Ramos (cell line): ENCODE data around the gene RBM38.
"Not testable (repeated sequence)": the region's sequence is repeated elsewhere in the genome, so short reads cannot be mapped to it uniquely, and the experiment has no call there.

ENCODE experiments used
- in situ Hi-C: fragments of 300-500 bp; cut with MboI; formaldehyde crosslinking; loops from one replicate; pipeline ENCODE4 v1.14.3; 2022; ENCODE audit warnings: low sequenced_read_pairs; ENCODE audit not compliant: unreplicated experiment

The RBM38 gene

DNA sequence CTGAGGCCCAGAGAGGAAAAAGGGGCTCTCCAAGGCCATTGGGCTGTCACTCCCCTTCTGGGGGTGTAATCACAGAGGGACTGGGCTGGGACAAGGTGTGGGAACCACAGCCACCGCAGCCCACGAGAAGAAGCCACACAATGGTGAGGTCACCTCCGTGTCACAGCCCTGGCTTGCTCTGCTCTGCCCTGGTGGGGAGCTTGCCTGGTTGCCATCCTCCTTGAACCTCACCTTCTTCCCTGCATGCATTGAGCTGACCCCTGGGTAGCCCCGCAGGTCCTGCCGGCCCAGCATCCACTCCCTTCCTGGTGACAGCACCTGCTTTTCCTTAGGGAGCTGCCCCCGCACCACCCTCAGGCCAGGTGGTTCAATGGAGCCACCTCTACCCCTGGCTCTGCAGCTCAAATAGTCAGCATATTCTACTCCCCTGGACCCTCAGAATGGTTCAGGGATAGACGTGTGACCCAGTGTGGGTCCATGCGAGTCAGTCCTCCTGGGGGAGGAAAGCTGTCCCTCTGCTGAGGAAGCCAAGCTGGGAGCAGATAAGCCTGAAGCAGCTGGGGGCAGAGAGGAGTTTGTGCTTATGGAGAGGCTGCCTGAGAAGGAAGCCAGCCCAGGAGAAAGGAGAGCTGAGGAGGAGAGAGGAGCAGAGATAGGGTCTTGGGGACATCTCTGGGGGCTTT lies 21.3 kb downstream of the RBM38 start:
- in situ Hi-C loops, result no loop called here

DNA sequence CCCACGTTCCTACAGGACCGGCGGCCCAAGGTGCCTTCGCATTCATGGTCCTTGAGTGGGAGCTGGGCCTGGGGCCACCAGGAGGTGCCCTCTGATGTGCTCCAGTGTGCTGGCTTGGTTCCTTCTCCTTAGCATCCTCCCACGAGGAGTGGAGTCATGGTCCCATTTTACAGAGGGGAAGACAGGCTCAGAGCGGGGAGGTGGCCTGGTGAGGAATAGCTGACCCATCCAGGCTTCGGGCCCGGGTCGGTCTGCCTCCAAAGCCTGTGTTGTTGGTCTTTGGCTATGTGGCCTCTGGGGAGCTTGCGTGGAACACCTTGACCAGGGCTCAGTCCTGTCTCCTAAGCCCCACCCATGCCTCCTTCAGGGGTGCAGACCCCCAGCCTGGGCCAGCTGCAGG lies 22.8 kb downstream of the RBM38 start:
- in situ Hi-C loops, result no loop called here

DNA sequence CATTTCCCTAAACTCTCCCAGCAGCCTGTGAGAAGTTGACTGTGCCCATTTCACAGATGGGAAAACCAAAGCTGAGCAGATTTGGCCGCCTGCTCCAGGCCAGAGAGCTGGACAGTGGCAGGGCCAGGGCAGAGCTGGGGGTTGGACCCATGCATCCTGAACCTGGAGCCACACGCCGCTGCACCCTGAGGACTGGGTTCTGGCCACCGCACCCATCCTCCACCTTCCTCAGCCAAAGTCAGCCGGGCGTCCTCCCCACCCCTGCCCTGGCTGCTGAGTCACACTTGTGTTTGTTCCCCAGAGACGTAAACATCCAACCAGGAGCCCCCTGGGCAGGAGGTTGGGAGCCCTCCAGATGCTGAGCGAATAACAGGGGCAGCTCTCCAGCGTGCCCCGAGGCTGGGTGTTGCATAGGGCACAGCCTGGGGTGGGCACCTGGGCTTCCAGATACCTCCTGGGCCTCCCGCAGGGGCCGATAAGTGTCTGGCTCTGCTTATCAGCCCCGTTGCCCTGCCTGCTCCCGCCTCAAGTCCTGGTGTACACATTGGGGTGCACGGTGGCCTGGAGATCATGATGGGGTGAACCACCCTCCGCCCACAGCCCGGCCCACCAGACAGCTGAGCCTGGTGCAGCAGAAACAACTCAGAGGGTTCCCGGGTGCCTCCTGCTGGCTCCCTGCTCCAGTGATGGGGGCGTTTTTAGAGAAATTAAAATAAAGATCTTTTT lies 23.8 kb downstream of the RBM38 start:
- in situ Hi-C loops, result no loop called here

DNA sequence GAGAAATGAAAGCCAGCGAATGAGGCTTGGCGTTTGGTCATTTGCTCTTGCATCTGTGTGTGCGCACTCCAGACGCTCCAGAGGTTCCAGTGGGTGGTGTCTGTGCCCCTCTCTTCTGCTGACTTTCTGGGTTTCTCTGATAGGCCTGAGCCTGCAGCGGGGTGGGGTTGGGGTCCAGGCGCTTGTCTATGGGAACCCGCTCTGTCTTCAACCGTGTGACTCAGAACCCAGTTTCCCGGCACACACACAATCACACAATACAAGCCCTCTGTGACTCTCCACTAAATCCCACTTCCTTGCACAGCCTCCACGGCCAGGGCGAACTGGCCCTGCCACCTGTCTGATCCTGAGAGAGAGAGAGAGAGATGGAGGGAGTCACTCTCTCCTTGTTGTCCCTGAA lies 24.6 kb downstream of the RBM38 start:
- in situ Hi-C loops, result no loop called here

GRCh38 chr20:57416296-57417022 lies 25.3 kb downstream of the RBM38 start:
- in situ Hi-C loops, result no loop called here

DNA sequence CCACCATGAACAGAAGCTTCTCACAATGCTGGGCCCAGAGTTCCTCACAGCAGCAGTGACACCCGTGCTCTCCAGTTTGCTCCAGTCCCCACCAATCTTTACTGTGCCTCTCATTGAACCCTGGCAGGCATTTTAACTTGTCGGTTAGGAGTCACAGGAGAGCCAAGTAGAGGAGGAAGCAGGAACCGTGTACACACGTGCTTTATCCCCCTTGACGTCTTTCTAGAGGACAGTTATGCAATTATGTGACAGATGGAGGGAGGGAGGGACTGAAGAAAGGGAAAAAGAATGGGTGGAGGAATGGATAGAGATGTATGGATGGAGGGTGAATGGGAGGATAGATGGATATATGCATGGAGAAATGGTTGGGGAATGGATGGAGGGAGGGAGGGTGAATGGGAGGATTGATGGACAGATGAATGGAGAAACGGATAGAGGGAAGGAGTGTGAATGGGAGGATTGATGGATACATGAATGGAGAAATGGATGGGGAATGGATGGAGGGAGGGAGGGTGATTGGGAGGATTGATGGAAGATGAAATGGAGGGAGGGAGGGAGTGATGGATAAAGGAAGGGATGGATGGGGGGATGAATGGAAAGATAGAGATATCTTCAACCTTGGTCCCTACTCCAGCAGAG lies 26.0 kb downstream of the RBM38 start:
- in situ Hi-C loops, result no loop called here

- in situ Hi-C loops, result no loop called here
These were observed 26.9 kb downstream of the RBM38 start for GRCh38 chr20:57417830-57418780.

GRCh38 chr20:57419479-57419878 lies 28.3 kb downstream of the RBM38 start:
- in situ Hi-C loops, result not testable (repeated sequence)

- in situ Hi-C loops, result no loop called here
These were observed 29.5 kb downstream of the RBM38 start for GRCh38 chr20:57420571-57421252.

DNA sequence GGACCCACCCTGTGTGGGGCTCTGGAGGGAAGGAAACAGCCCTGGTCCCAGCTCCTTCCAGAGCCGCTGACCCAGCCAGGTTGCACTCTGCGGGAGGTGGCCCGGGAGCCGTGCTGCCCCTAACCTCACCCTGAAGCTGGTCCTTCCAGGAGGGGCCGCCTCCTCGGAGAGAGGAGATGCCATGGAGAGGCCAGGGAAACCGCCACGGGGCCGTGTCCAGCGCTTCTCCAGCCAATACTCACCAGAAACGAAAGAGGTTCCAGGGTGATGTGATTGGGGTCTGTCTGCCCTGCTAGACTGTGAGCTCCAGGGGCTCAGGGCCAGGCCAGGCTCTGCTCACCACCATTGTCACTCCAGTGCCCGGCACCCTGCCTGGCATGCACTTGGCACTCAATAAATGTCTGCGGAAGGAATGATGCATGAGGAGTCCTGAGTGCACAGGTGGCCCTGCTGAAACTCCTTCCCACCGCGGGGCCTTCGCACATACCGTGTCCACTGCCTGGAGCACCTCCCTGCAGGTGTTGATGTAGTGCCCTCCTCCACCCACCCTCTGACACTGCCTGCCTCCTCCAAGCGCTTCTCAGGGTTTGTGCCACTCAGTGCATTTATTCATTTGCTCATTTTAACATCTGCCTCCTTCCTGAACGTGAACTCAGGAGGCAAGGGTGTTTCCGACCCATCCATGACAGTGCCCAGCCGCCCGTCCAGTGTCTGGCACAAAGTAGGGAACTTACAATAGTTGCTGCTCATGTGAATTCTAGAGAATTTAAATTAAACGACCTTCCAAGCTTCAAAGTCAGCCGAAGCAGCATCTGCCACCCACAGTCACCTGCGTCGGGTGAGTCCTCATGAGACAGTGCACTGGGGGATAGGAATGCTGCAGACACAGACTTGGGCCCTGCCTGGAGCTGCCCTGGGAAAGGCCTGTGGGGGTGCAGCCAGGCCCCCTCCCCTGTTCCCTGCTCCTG lies 30.3 kb downstream of the RBM38 start:
- in situ Hi-C loops, result no loop called here

- in situ Hi-C loops, result no loop called here
These were observed 31.1 kb downstream of the RBM38 start for GRCh38 chr20:57422254-57422653.

GRCh38 chr20:57425150-57426013 lies 34.2 kb downstream of the RBM38 start:
- in situ Hi-C loops, result no loop called here

GRCh38 chr20:57426271-57426689 lies 35.1 kb downstream of the RBM38 start:
- in situ Hi-C loops, result no loop called here

DNA sequence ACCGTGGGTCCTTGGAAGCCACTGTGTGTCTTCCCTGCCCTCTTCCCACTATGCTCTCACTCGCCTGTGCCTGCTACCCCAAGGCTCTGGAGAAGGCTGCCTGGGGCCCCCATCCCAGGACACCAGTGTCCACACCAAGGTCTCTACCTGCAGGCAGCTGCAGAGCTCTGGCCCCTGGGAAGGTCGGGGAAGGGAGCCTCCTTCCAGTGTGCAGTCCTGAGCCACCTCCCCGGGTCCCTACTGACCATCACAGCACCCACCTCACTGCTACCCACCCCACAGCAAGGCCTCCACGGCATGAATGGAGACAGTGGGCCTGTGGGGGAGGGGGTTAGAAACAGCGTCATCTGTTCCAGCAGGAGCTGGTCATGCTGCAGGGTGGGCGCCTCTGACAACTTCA lies 35.6 kb downstream of the RBM38 start:
- in situ Hi-C loops, result no loop called here

DNA sequence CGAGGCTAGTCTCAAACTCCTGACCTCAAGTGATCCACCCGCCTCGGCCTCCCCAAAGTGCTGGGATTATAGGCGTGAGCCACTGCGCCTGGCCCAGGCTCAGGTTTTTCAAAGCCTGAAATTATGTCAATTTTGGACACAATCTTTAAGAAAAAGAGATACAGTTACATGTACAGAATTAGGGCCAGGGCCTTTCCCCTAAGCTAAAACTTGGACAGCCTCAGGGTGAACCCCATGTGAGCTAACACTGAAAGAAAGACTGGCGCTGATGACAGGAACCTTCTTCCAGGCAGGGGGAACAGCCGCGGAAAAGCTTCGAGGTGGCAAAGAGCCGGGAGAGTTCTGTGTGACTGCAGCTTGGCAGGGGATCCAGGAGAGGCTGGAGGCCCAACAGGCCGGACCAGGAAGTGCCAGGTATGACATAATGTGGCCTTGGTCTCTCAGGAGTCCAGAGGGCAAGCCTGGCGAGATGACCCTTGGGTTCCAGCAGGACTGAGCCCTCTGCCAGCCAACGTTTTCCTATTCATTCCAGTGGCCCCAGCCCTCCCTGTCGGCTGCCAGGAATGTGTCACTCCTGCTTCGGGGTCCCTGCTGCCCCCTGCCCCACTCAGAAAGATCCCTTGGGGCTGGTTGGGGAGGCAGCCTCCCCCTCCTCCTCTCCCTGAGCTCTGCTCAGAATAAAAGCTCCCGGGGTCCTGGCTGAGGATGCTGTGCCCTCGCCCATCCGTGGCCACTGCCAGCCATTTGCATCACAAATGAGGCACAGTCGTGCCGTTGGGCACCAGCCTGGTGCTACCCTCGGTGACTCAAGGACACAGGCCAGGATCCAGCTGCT lies 37.3 kb downstream of the RBM38 start:
- in situ Hi-C loops, result no loop called here

DNA sequence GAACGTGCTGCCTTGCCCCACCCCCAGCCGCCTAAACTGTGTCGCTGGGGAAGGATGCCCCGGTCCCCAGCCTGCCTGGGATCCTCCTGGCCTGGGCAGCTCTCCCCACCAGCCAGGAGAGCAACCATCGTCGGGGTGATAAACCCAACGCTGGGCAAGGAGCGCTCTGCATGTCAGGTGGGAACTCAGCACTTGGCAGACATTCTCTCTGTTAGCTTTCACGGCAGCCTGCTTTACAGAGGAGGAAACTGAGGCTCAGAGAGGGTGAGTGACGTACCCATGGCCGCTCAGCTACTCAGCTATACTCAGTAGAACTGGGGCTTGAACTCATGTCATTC lies 37.9 kb downstream of the RBM38 start:
- in situ Hi-C loops, result no loop called here
